Raji (cell line): ENCODE results near the gene ASB12.
A peak's percentile ranks its signal among the peaks of the same experiment; 100 is the strongest.

Source experiments
- POLR2A ChIP-seq: IDR thresholded peaks from 2 replicates; pipeline ENCODE4 v1.6.1; 2011; ENCODE audit warnings: low read depth, low read length, control low read depth; ENCODE audit not compliant: insufficient read depth

The ASB12 gene

GRCh38 chrX:64230123-64230970 is at the start of gene ASB12:
Gene ASB12, minus strand, starts transcription at chrX:64230607. Its CDS starts 4,957 bp downstream, at chrX:64225650.
- TF ChIP-seq POLR2A, result no peak

- TF ChIP-seq POLR2A, result no peak
Observed at GRCh38 chrX:64265265-64265664, 34.9 kb upstream of the ASB12 start.

- no peak for TF ChIP-seq POLR2A
Observed at GRCh38 chrX:64229154-64229553, 1.3 kb downstream of the ASB12 start.

GRCh38 chrX:64218023-64218422 is 12.4 kb downstream of the ASB12 start:
- TF ChIP-seq POLR2A, result no peak

- no peak for TF ChIP-seq POLR2A
Observed at GRCh38 chrX:64206556-64207162, 23.7 kb downstream of the ASB12 start.

GRCh38 chrX:64205735-64206501 is 24.5 kb downstream of the ASB12 start:
- peak; percentile 60 for TF ChIP-seq POLR2A

GRCh38 chrX:64205441-64205734 is 25.0 kb downstream of the ASB12 start, which contains the start of gene AMER1:
Gene AMER1, minus strand, starts transcription at chrX:64205708. Its CDS starts 12,422 bp downstream, at chrX:64193286.
- TF ChIP-seq POLR2A, result no peak

GRCh38 chrX:64204701-64205440 is 25.5 kb downstream of the ASB12 start:
- no peak for TF ChIP-seq POLR2A

- TF ChIP-seq POLR2A, result no peak
Observed at GRCh38 chrX:64204252-64204651, 26.2 kb downstream of the ASB12 start.

- no peak for TF ChIP-seq POLR2A
Observed at GRCh38 chrX:64202808-64203325, 27.5 kb downstream of the ASB12 start.

- no peak for TF ChIP-seq POLR2A
Observed at GRCh38 chrX:64198036-64198435, 32.4 kb downstream of the ASB12 start.

- TF ChIP-seq POLR2A, result no peak
Observed at GRCh38 chrX:64196606-64197005, 33.8 kb downstream of the ASB12 start.

GRCh38 chrX:64195862-64196261 is 34.5 kb downstream of the ASB12 start:
- no peak for TF ChIP-seq POLR2A

- no peak for TF ChIP-seq POLR2A
Observed at GRCh38 chrX:64192673-64193072, 37.7 kb downstream of the ASB12 start.

- no peak for TF ChIP-seq POLR2A
Observed at GRCh38 chrX:64192040-64192439, 38.4 kb downstream of the ASB12 start.
